GM21529 (cell line): ENCODE measurements around the gene ZNF699.
"Not testable (repeated sequence)": the region's sequence is repeated elsewhere in the genome, so short reads cannot be mapped to it uniquely, and the experiment has no call there.

ENCODE experiments used
- ATAC-seq: cut with Tn5 transposase; IDR thresholded peaks from one replicate; pipeline ENCODE4 v1.9.1; 2021; ENCODE audit not compliant: unreplicated experiment

Gene ZNF699

GRCh38 chr19:9309139-9309973 is at the start of gene ZNF699:
ZNF699 (minus strand) TSS chr19:9309838; CDS start chr19:9305119, 4,719 bp downstream.
- ATAC-seq: peak; percentile 88

- no peak for ATAC-seq
These were observed 45.0 kb upstream of the ZNF699 start for GRCh38 chr19:9354651-9355050.

- ATAC-seq: no peak
These were observed 43.4 kb upstream of the ZNF699 start for GRCh38 chr19:9353011-9353410.

GRCh38 chr19:9352505-9352904 is 42.9 kb upstream of the ZNF699 start:
- ATAC-seq: no peak

- no peak for ATAC-seq
These were observed 39.0 kb upstream of the ZNF699 start for GRCh38 chr19:9348671-9349070.

- no peak for ATAC-seq
These were observed 38.6 kb upstream of the ZNF699 start for GRCh38 chr19:9348253-9348652.

GRCh38 chr19:9345005-9345404 is 35.4 kb upstream of the ZNF699 start:
- ATAC-seq: no peak

GRCh38 chr19:9342610-9343304 is 33.1 kb upstream of the ZNF699 start:
- no peak for ATAC-seq

- ATAC-seq: no peak
These were observed 20.4 kb upstream of the ZNF699 start for GRCh38 chr19:9329999-9330398.

- ATAC-seq: no peak
These were observed 14.9 kb upstream of the ZNF699 start for GRCh38 chr19:9324584-9324962.

- peak; percentile 99 for ATAC-seq
These were observed 14.4 kb upstream of the ZNF699 start, which contains the start of gene ZNF559 for GRCh38 chr19:9323919-9324583. ZNF559 (plus strand) TSS chr19:9324179; CDS start chr19:9338550, 14,371 bp downstream.

- peak; percentile 22 for ATAC-seq
These were observed 13.9 kb upstream of the ZNF699 start for GRCh38 chr19:9323557-9323918.

GRCh38 chr19:9322201-9322600 is 12.6 kb upstream of the ZNF699 start:
- ATAC-seq: not testable (repeated sequence)

GRCh38 chr19:9321756-9322155 is 12.1 kb upstream of the ZNF699 start:
- ATAC-seq: not testable (repeated sequence)

GRCh38 chr19:9321338-9321737 is 11.7 kb upstream of the ZNF699 start:
- no peak for ATAC-seq

GRCh38 chr19:9313756-9314155 is 4.1 kb upstream of the ZNF699 start:
- no peak for ATAC-seq

GRCh38 chr19:9309974-9310446 is 372 bp upstream of the ZNF699 start:
- ATAC-seq: peak; percentile 70

- no peak for ATAC-seq
These were observed 1.4 kb downstream of the ZNF699 start for GRCh38 chr19:9308091-9308770.

GRCh38 chr19:9306443-9306842 is 3.2 kb downstream of the ZNF699 start:
- ATAC-seq: no peak

- ATAC-seq: no peak
These were observed 13.3 kb downstream of the ZNF699 start for GRCh38 chr19:9296336-9296735.

GRCh38 chr19:9295411-9295849 is 14.2 kb downstream of the ZNF699 start:
- no peak for ATAC-seq
